PC-9 (cell line): ENCODE measurements around the gene IPO4. TPM values are rescaled to one million over a fixed set of nuclear protein-coding genes. Genes with fewer than 3 reads are reported as not detected.
A peak's percentile ranks its signal among the peaks of the same experiment; 100 is the strongest.

Experiments
- BruUV-seq: library from RNA; stranded (reverse); fragments of 400-500 nt; replicated peaks from 2 replicates; lab custom pipeline; 2021; lab: Mats Ljungman, UMichigan
- CTCF ChIA-PET: fragments of 300-600 bp; sonication (Branson Sonifier 250); formaldehyde crosslinking; loops from one replicate; lab custom pipeline; 2022; ENCODE audit warnings: antibody characterized with exemption; lab: Charles Lee
- POLR2A ChIA-PET: fragments of 300-600 bp; sonication (Branson Sonifier 250); formaldehyde crosslinking; loops from one replicate; lab custom pipeline; 2022; ENCODE audit warnings: antibody characterized with exemption; ENCODE audit not compliant: unreplicated experiment; lab: Charles Lee
- DNase-seq, 2 experiments: peaks; one replicate each; pipeline versions ENCODE4 v3.0.0 to v3.0.0-alpha.2; 2015 to 2022; ENCODE audit warnings: mixed read lengths in 1 of 2
- H2AFZ ChIP-seq: fragments of 200-600 bp; sonication (generic); 2 replicates; pipeline ENCODE4 v1.8.1; 2017; ENCODE audit warnings: antibody characterized with exemption
- H3F3A ChIP-seq: fragments of 200-600 bp; sonication (generic); 2 replicates; pipeline ENCODE4 v1.8.1; 2017; ENCODE audit warnings: antibody characterized with exemption, mild to moderate bottlenecking, low read depth; ENCODE audit not compliant: insufficient read depth
- H3K27ac ChIP-seq: fragments of 200-600 bp; sonication (generic); 2 replicates; pipeline ENCODE4 v1.6.1; 2016; ENCODE audit warnings: mixed run types
- H3K27me3 ChIP-seq: fragments of 200-600 bp; sonication (generic); 2 replicates; pipeline ENCODE4 v1.6.1; 2016; ENCODE audit warnings: low read depth, mixed run types; ENCODE audit not compliant: insufficient read depth
- H3K36me3 ChIP-seq: fragments of 200-600 bp; sonication (generic); 2 replicates; pipeline ENCODE4 v1.6.1; 2016; ENCODE audit warnings: low read depth, mixed run types
- H3K4me1 ChIP-seq: fragments of 200-600 bp; sonication (generic); replicated peaks from 2 replicates; pipeline ENCODE4 v1.6.1; 2016; ENCODE audit warnings: mixed run types; ENCODE audit not compliant: insufficient read depth
- H3K4me2 ChIP-seq: fragments of 200-600 bp; sonication (generic); 2 replicates; pipeline ENCODE4 v1.6.1; 2017; ENCODE audit warnings: mixed run types
- H3K4me3 ChIP-seq: fragments of 200-600 bp; sonication (generic); 2 replicates; pipeline ENCODE4 v1.6.1; 2016; ENCODE audit warnings: mixed run types
- H3K79me2 ChIP-seq: fragments of 200-600 bp; sonication (generic); 2 replicates; pipeline ENCODE4 v1.6.1; 2017; ENCODE audit warnings: low read depth, mixed run types
- H3K9me2 ChIP-seq: fragments of 200-600 bp; sonication (generic); 2 replicates; pipeline ENCODE4 v1.8.1; 2017; ENCODE audit warnings: mild to moderate bottlenecking; ENCODE audit not compliant: insufficient read depth
- H3K9me3 ChIP-seq: fragments of 200-600 bp; sonication (generic); 2 replicates; pipeline ENCODE4 v1.8.1; 2016; ENCODE audit warnings: low read depth; ENCODE audit not compliant: insufficient read depth
- H4K20me1 ChIP-seq: fragments of 200-600 bp; sonication (generic); 2 replicates; pipeline ENCODE4 v1.8.1; 2017; ENCODE audit not compliant: insufficient read depth
- EZH2 ChIP-seq: fragments of 200-600 bp; sonication (generic); IDR thresholded peaks from 2 replicates; pipeline ENCODE4 v1.8.0; 2017; ENCODE audit warnings: antibody characterized with exemption, low read depth
- intact Hi-C: fragments of 100-400 bp; cut with micrococcal nuclease; formaldehyde crosslinking; loops from one replicate; pipeline ENCODE4 v1.10.0; 2022; ENCODE audit not compliant: unreplicated experiment
- total RNA-seq: library from RNA; stranded (reverse); gene quantifications from 2 replicates; pipeline ENCODE4 v1.2.3, GENCODE V29; 2021
- TF ChIP-seq, protein P1 (sequence below): fragments of 200-600 bp; sonication (generic); conservative IDR thresholded peaks from 2 replicates; pipeline ENCODE4 v1.6.1; 2017; ENCODE audit warnings: mixed run types, antibody characterized with exemption, mild to moderate bottlenecking, moderate library complexity

The IPO4 gene
- total RNA-seq, 1 experiment from 2014 or later: 44.1 TPM

DNA sequence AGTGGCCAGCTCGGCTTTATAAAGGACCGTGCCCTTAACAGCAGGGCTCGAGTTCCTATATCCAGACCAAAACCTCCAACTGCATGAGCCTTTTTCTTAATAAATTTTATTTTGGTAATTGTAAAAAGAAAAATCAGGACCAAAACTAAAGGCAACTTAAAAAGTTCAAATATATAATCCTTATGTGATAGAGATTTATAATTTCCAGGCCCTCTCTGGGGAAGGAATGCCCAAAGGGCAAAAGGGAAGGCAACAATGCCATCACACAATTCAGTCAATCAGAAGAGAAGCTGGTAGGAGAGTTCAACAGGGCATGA is 401 bp upstream of the IPO4 start:
- ChIA-PET CTCF (no interaction called here), POLR2A (interaction anchor here (1.4 kb wide), 1 partner anchor 53 kb away, joined by 8 read pairs; the partner anchor contains the start of gene TINF2)
- BruUV-seq: no TSS peak
- Histone ChIP-seq H3K4me3 (peak overlapping the region; percentile 88), H3F3A (peaks cover 3% of the 10 kb centered on the region; the same call in 1 of the 2 replicates), H2AFZ (no peak overlapping the region), H3K9me3 (no peaks in the 10 kb centered on the region), H4K20me1 (no peaks in the 10 kb centered on the region), H3K4me1 (peaks cover 11% of the 10 kb centered on the region), H3K79me2 (peaks cover 18% of the 10 kb centered on the region), H3K36me3 (no peaks in the 10 kb centered on the region), H3K9me2 (no peaks in the 10 kb centered on the region), H3K4me2 (peak overlapping the region; percentile 93), H3K27ac (peak overlapping the region; percentile 41; the same call in 1 of the 2 replicates), H3K27me3 (no peaks in the 10 kb centered on the region)
- intact Hi-C loops: no loop called here
- no peak for TF ChIP-seq EZH2
- TF ChIP-seq, protein P1, sequence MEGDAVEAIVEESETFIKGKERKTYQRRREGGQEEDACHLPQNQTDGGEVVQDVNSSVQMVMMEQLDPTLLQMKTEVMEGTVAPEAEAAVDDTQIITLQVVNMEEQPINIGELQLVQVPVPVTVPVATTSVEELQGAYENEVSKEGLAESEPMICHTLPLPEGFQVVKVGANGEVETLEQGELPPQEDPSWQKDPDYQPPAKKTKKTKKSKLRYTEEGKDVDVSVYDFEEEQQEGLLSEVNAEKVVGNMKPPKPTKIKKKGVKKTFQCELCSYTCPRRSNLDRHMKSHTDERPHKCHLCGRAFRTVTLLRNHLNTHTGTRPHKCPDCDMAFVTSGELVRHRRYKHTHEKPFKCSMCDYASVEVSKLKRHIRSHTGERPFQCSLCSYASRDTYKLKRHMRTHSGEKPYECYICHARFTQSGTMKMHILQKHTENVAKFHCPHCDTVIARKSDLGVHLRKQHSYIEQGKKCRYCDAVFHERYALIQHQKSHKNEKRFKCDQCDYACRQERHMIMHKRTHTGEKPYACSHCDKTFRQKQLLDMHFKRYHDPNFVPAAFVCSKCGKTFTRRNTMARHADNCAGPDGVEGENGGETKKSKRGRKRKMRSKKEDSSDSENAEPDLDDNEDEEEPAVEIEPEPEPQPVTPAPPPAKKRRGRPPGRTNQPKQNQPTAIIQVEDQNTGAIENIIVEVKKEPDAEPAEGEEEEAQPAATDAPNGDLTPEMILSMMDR: no peak
- DNase-seq: no peak

DNA sequence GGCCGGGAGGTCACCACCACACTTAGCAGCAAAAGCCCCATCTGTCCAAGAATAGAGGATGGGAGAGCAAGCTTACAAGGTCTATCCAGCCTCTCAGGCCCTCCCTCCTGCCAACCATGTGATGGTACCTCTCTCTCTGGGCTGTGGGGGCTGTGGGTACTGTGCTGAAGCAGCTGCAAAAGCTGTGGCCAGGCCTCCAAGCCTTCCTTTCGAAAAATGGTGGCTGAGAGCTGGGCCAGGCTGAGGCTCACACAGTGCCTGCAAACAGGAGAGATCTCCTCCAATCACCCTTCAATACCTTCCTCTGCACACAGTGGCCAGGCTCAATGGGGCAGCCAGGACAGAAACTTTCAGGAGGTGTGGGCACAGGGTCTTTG is 1.1 kb downstream of the IPO4 start:
- BruUV-seq: no TSS peak
- Histone ChIP-seq H3K27ac (no peak overlapping the region), H3K27me3 (no peaks in the 10 kb centered on the region), H3K36me3 (no peaks in the 10 kb centered on the region), H3K4me1 (peaks cover 11% of the 10 kb centered on the region), H3K9me3 (no peaks in the 10 kb centered on the region), H2AFZ (no peak overlapping the region), H3K79me2 (peaks cover 17% of the 10 kb centered on the region), H3K9me2 (no peaks in the 10 kb centered on the region), H3F3A (peaks cover 3% of the 10 kb centered on the region; the same call in 1 of the 2 replicates), H3K4me2 (peak overlapping the region; percentile 93), H4K20me1 (no peaks in the 10 kb centered on the region), H3K4me3 (peak overlapping the region; percentile 88)
- no peak for DNase-seq
- TF ChIP-seq EZH2: no peak
- TF ChIP-seq, protein P1: no peak
- POLR2A ChIA-PET: no interaction called here
- intact Hi-C loops: no loop called here
- CTCF ChIA-PET: no interaction called here

DNA sequence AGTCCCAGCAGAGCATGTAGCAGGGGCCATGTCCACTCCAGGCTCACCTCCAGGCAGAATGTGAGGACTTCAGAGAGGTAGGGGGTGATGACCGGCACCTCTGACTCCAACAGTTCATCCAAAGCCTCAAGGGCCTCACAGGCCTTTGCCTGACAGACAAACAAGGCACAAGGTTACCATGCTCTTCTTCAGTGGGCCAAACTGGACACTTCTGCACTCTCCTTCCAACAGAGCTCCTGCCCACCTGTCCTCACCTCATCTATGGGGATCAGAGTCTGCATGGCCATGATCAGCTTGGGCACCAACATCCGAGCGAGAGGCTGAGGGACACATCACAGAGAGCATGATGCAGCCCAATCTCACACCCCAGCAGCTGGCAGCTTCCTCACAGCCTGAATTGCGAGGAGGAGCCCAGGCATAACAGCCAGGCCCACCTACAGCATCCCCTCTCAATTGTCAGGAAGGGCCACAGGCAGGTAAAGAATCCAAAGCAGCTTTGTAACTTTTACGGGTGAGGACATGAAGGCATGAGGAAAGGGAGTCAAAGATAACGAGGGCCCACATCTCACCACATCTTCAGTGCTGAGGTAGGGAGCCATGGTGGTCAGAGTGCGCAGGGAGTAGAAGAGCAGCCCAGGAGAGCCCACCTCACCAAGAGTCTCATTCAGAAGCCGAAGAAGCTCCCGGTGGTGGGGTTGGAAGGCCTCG is 1.6 kb downstream of the IPO4 start:
- Histone ChIP-seq H3K4me2 (peak overlapping the region; percentile 93; the same call in 1 of the 2 replicates), H3K9me3 (no peaks in the 10 kb centered on the region), H3K4me3 (no peak overlapping the region), H3K27ac (no peak overlapping the region), H3K9me2 (no peaks in the 10 kb centered on the region), H4K20me1 (no peaks in the 10 kb centered on the region), H3K79me2 (peaks cover 14% of the 10 kb centered on the region), H3F3A (peaks cover 3% of the 10 kb centered on the region; the same call in 1 of the 2 replicates), H2AFZ (no peak overlapping the region), H3K36me3 (no peaks in the 10 kb centered on the region), H3K4me1 (peaks cover 11% of the 10 kb centered on the region), H3K27me3 (no peaks in the 10 kb centered on the region)
- ChIA-PET CTCF (no interaction called here), POLR2A (no interaction called here)
- TF ChIP-seq EZH2: no peak
- TF ChIP-seq, protein P1: no peak
- no TSS peak for BruUV-seq
- DNase-seq: no peak
- intact Hi-C loops: no loop called here
